ENCODE measurements around the gene MYL12B.

MYL12B gene

GRCh38 chr18:3263132-3263700 is 1.3 kb downstream of the MYL12B start:
- no peak for DNase-seq

DNA sequence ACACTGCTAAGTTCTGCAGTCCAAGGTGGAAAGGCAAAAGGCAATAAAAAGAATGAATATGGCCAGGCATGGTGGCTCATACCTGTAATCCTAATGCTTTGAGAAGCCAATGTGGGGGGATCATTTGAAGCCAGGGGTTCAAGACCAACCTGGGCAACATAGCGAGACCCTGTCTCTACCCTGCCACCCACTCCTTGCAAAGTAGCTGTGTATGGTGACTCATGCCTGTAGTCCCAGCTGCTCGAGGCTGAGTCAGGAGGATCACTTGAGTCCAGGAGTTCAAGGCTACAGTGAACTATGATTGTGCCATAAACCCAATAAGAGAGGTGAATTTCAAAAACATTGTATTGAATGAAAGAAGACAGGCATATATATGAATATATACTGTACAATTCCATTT is 2.4 kb downstream of the MYL12B start:
- no peak for DNase-seq

DNA sequence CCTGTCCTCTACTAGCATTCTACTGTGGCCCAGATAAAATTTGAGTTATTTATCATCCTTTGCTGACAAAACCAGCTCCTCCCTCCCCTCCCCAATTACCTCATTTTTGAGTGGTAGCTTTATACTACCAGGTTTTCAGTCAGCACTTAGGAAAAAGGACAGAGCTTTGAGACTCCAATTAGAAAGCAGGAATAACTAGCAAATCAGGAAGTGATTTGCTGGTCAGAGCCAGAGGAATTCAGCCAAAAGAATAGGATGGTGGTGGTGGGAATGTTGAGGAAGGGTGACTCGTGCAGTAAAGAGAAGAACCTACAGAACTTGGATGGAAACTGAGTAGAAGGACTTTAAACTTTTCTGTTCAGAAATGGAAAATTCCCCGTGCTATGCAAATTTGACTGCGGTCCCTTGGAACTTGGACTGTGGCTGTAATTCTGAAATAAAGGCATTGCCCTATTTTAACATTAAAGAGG is 3.7 kb downstream of the MYL12B start:
- DNase-seq: no peak

- DNase-seq: no peak
Observed at GRCh38 chr18:3266062-3266608, 4.2 kb downstream of the MYL12B start.

DNA sequence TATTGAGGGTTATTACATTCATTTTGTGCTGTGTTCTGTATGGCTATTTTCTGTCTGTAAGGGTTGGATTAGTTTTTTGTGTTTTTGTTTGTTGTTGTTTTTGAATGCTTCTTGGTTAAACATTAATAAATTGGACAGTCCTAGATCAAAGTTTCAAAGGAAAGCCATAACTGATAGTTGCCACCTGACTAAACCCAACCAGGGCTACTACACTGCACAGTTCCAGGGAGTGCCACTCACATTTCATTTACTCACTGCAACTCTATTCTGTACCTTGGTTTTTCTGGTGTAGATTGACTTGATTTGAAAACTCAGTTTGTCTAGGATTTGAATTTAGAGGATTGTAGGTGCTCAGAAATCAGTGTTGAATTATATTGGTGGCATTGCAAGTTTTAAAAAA is 6.4 kb downstream of the MYL12B start:
- DNase-seq: no peak

DNA sequence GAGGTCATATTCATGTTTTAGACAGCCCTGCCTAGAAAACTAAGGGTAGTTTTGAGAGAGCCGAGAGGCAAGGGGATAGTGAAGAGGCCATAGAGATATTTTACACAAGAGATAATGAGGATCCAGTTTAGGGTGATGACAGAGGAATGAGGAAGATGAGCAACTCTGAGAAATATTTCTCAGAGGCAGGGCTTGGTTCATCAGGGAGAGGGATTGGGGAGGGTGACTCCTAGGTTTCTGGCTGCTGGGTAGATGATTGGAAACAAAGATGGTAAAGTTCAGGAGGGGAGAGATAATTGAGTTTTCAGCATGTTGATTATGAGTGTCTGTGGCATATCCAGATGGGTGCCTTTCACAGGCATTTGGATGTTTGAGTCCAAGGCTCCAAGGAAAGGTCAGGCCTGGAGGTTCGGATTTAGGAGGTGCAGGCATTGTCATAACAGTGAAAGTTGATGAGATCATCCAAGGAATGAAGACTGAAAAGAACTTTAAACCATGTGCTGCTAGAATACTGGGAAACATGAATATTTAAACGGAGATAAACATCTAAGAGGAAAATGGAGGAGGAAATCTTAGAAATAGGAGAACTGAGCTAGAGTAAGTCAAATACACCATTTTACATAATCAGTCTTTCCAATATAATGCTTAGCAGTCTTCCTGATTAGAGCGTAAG is 7.4 kb downstream of the MYL12B start:
- DNase-seq: peak; percentile 49 to 62

GRCh38 chr18:3269914-3270299 is 8.0 kb downstream of the MYL12B start:
- no peak for DNase-seq

GRCh38 chr18:3273042-3273441 is 11.1 kb downstream of the MYL12B start:
- DNase-seq: no peak

- DNase-seq: peak in 1 of 2 donors; percentile 56
Observed at GRCh38 chr18:3277643-3278213, 15.8 kb downstream of the MYL12B start.

- no peak for DNase-seq
Observed at GRCh38 chr18:3279201-3280185, 17.6 kb downstream of the MYL12B start.

DNA sequence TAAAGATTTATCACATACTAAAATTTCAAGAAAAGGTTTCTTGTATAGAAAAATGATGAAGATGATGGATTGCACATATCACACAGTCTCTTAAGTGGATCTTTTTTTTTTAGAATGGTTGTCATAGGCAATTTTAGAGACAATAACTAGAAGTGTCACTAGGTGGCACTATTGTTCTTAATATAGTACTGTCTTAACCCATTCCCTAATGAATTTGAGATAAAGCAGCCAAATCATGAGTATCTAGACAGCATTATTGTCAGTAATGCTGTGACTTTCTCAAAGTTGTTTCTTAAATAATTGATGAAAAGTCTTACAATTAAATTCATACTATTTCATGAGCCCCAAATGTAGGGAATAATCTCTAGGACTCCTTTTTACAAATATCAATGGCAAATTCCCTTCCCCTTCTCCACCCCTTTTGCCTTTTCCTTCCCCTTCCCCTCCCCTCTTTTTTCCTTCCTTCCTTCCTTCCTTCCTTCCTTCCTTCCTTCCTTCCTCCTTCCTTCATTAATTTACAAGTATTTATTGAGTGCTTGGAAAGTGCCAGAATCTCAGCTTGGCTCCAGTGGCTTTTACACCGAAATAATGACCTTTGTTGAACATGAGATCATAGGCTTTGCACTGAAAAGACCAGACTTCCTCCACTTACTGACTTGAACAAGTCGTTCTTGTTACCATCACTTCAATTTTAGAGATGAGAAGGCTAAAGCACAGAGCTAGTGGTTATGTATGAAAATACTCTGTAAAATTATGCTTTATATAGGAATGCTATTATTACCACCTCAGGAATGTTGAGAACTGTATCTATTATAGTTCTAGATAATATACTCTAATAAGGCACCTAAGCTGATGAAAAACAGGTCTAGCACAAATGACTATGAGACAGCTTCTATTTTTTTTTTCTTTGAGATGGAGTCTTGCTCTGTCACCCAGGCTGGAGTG is 19.8 kb downstream of the MYL12B start:
- DNase-seq: peak; percentile 67 to 97

DNA sequence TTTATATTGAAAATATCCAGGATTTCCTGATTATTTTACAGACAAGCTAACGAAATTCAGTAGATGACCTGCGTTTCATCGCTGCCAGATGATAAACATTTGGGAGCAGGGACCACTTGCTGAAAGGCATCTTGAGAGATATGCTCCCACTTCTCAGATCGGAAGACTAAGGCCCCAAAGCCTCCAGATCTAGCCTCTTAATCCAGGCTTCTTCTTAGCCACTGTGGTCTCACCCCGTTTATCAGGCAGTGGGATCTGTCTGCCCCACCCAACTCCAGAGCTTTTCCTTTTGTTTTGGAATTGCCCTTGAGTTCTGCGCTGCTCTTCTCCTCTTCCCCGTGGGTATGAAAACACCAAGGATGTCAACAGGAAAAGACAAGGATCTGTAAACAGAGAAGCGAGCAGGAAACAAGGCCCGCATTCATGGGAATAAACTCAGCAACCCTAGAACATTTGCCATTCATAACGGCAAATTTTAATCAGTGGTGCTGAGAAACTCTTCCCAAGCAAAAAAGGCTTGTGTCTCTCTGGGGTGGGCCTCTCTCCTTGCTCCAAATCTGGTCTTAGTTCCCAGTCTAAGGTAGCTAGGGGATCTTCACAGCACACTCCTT is 21.4 kb downstream of the MYL12B start:
- no peak for DNase-seq

DNA sequence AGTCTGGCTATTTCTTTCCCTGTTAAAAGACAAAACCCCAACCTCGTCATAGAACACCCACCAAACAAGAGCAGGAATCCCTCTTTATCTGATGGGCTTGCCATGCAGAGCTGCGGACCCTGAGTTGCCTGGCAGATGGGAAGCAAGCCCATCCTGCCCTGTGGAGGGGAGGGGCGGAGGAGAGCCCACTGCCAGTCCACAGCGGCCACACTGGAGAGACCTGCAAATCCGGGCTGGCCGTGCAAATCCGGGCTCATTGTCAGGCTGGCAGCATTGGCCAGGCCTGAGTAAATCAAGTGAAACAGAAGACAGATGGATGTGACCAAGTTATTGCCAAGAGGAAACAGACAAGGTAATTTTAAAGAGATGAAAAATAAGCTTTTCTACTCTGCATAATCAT is 22.0 kb downstream of the MYL12B start:
- no peak for DNase-seq

- DNase-seq: no peak
Observed at GRCh38 chr18:3284501-3284900, 22.6 kb downstream of the MYL12B start.

DNA sequence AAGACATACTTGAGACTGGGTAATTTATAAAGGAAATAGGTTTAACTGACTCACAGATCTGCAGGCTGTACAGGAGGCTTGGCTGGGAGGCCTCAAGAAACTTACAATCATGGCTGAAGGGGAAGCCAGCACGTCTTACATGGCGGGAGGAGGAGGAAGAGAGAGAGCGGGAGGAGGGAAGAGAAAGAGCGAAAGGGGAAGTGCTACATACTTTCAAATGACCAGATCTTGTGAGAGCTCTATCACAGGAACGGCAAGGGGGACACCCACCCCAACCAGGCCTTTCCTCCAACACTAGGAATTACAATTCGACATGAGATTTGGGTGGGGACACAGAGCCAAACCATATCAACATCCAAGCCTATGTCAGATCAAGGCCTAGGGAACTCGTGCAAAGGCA is 24.2 kb downstream of the MYL12B start:
- no peak for DNase-seq

DNA sequence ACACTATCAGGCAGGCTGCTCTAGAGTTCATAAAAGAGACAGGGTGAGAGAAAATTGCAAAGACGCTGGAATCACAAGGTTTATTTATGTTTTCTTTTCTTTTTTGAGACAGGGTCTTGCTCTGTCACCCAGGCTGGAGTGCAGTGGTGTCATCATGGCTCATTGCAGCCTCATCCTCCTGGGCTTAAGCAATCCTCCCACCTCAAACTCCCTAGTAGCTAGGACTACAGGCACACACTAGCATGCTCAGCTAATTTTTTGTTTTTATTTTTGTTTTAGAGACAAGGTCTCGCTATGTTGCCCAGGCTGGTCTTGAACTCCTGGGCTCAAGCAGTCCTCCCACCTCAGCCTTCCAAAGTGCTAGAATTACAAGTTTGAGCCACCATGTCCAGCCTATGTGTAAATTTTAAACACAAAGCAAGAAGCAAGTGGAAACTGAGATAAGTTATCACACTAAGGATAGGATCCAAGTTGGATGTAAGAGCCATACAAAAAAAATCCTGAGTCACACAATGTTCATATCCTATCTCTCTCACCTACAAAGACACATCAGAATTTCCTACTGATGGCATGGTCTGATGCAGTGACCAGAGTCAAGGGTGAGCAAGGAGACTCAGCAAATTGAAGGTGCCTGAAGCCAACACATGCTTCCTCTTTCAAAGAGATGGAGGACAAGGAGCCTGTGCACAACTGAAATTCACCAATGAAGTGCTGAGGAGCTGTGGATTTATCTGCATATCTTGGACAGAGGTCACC is 31.4 kb downstream of the MYL12B start:
- DNase-seq: peak in 1 of 2 donors; percentile 31

- DNase-seq: no peak
Observed at GRCh38 chr18:3294435-3295080, 32.6 kb downstream of the MYL12B start.

- peak; percentile 83 to 94 for DNase-seq
Observed at GRCh38 chr18:3297025-3297984, 35.4 kb downstream of the MYL12B start.

- no peak for DNase-seq
Observed at GRCh38 chr18:3304832-3305231, 42.9 kb downstream of the MYL12B start.
